SK-N-SH treated with all-trans-retinoic acid at 6 μM for 48 hours (cell line): ENCODE results near the gene ADGRB2.

Experiments used
- ARNTL ChIP-seq: fragments of 450-650 bp; formaldehyde crosslinking; IDR thresholded peaks from 2 replicates; pipeline ENCODE4 v1.5.0; 2020; ENCODE audit warnings: low read depth, mild to moderate bottlenecking, moderate library complexity, borderline replicate concordance
- CREB5 ChIP-seq: fragments of 250-450 bp; sonication (Bioruptor Pico); IDR thresholded peaks from 2 replicates; pipeline ENCODE4 v1.5.1; 2020; ENCODE audit warnings: low read depth, mild to moderate bottlenecking, moderate library complexity
- ESRRG ChIP-seq: fragments of 250-450 bp; sonication (Bioruptor Pico); IDR thresholded peaks from 2 replicates; pipeline ENCODE4 v1.6.1; 2021; ENCODE audit warnings: mild to moderate bottlenecking
- PATZ1 ChIP-seq: fragments of 250-450 bp; sonication (Bioruptor Pico); IDR thresholded peaks from 2 replicates; pipeline ENCODE4 v1.8.0; 2020; ENCODE audit warnings: mild to moderate bottlenecking, moderate library complexity, borderline replicate concordance
- PPARA ChIP-seq: fragments of 250-450 bp; sonication (Bioruptor Pico); IDR thresholded peaks from 2 replicates; pipeline ENCODE4 v1.5.0; 2020; ENCODE audit warnings: mild to moderate bottlenecking, borderline replicate concordance
- RARB ChIP-seq: fragments of 250-450 bp; sonication (Bioruptor Pico); IDR thresholded peaks from 2 replicates; pipeline ENCODE4 v1.8.0; 2021; ENCODE audit warnings: mild to moderate bottlenecking, moderate library complexity
- TOX ChIP-seq: fragments of 250-450 bp; sonication (Bioruptor Pico); IDR thresholded peaks from 2 replicates; pipeline ENCODE4 v1.8.0; 2021; ENCODE audit warnings: mild to moderate bottlenecking, moderate library complexity, borderline replicate concordance
- TSHZ2 ChIP-seq: fragments of 250-450 bp; sonication (Bioruptor Pico); IDR thresholded peaks from 2 replicates; pipeline ENCODE4 v1.5.0; 2020; ENCODE audit warnings: mild to moderate bottlenecking, moderate library complexity
- ZC3H10 ChIP-seq: fragments of 250-450 bp; sonication (Bioruptor Pico); IDR thresholded peaks from 2 replicates; pipeline ENCODE4 v1.5.1; 2021; ENCODE audit warnings: mild to moderate bottlenecking, moderate library complexity
- ZFP3 ChIP-seq: fragments of 250-450 bp; sonication (Bioruptor Pico); IDR thresholded peaks from 2 replicates; pipeline ENCODE4 v1.5.0; 2020; ENCODE audit warnings: mild to moderate bottlenecking, moderate library complexity
- ZFP30 ChIP-seq: fragments of 450-650 bp; formaldehyde crosslinking; IDR thresholded peaks from 2 replicates; pipeline ENCODE4 v1.5.0; 2022; ENCODE audit warnings: mild to moderate bottlenecking, moderate library complexity
- ZNF565 ChIP-seq: fragments of 450-650 bp; formaldehyde crosslinking; conservative IDR thresholded peaks from 2 replicates; pipeline ENCODE4 v1.5.0; 2020; ENCODE audit warnings: low read depth, mild to moderate bottlenecking, moderate library complexity

GRCh38 chr1:31798433-31799195 lies 34.5 kb upstream of the ADGRB2 start:
- TF ChIP-seq ZC3H10 (CRISPR knock-in tag): no peak
- TF ChIP-seq PPARA (CRISPR knock-in tag): no peak
- no peak for TF ChIP-seq ZFP3 (CRISPR knock-in tag)
- no peak for TF ChIP-seq ZNF565 (CRISPR knock-in tag)
- no peak for TF ChIP-seq RARB
- TF ChIP-seq TOX (CRISPR knock-in tag): no peak
- TF ChIP-seq ZFP30 (CRISPR knock-in tag): no peak
- no peak for TF ChIP-seq PATZ1 (CRISPR knock-in tag)
- no peak for TF ChIP-seq ARNTL (CRISPR knock-in tag)
- TF ChIP-seq CREB5 (CRISPR knock-in tag): no peak
- TF ChIP-seq TSHZ2 (CRISPR knock-in tag): no peak
- TF ChIP-seq ESRRG: no peak
